Mammary microvascular endothelial cell (primary cell): ENCODE measurements around the gene TMPRSS11F. TPM values are rescaled to one million over a fixed set of nuclear protein-coding genes. Genes with fewer than 3 reads are reported as not detected.

ENCODE experiments used
- total RNA-seq: library from RNA; depleted of rRNA; stranded (reverse); fragments of >200 nt; gene quantifications from 2 replicates; pipeline ENCODE4 v1.2.3, GENCODE V29; 2015

The TMPRSS11F gene
- total RNA-seq: not detected in 2 replicates

DNA sequence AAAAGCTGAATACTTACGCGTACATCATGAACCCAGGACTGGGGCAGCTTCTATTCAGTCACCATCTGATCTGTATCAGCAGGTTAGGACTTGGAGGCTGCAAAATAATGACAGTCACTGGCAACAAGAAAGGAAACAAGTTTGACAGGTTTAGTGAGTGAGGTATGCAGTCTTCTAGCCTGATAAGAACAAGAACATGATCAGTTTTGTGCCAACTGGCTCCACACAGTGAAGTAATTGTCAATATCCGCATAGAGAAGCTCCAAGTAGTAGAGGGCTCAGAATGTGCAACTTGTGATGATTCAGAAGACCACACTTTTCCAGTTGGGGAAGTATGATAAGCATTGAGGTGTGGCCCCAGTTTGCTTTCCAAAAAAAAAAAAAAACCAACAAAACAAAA is at the start of gene TMPRSS11F:
TMPRSS11F (minus strand) TSS at position 77 of the 400 bp plus-strand sequence; CDS start at position 28, 49 bp downstream.

Other genes with a start within 250 kb of the TMPRSS11F start
- not detected in 2 replicates for gene TMPRSS11D, start 245.9 kb downstream of the TMPRSS11F start, total RNA-seq
- gene TMPRSS11A, start 166.4 kb downstream of the TMPRSS11F start, total RNA-seq: not detected in 2 replicates
- not detected in 2 replicates for gene TMPRSS11B, start 115.8 kb upstream of the TMPRSS11F start, total RNA-seq
- gene YTHDC1, start 220.2 kb upstream of the TMPRSS11F start, total RNA-seq: 24.9 and 26.4 TPM in 2 replicates